Esophagus muscularis mucosa (tissue), 4 donors: ENCODE results near the gene CHRNG. TPM values are rescaled to one million over a fixed set of nuclear protein-coding genes. Genes with fewer than 3 reads are reported as not detected.

ENCODE experiments used
- DNase-seq: peaks from one replicate; pipeline ENCODE4 v3.0.0-alpha.2; 2017; ENCODE audit errors: extremely low spot score
- H3K27ac ChIP-seq, 4 donors: fragments of 200-600 bp; sonication (generic); replicated peaks in 1 of 4; 1 replicate in 3 of 4; 2 replicates in 1 of 4; pipeline ENCODE4 v1.5.1; 2016 to 2019; ENCODE audit warnings: mild to moderate bottlenecking in 1 of 4
- H3K27me3 ChIP-seq, 4 donors: fragments of 200-600 bp; sonication (generic); one replicate each; pipeline versions ENCODE4 v1.5.1 to v1.6.0; 2016 to 2019
- H3K36me3 ChIP-seq, 4 donors: fragments of 200-600 bp; sonication (generic); one replicate each; pipeline ENCODE4 v1.5.1; 2016 to 2019
- H3K4me1 ChIP-seq, 4 donors: fragments of 200-600 bp; sonication (generic); one replicate each; pipeline ENCODE4 v1.5.1; 2016 to 2019
- H3K4me3 ChIP-seq, 4 donors: fragments of 200-600 bp; sonication (generic); 1 replicate in 2 of 4; 2 replicates in 2 of 4; pipeline ENCODE4 v1.5.1; 2016 to 2019; ENCODE audit warnings: mild to moderate bottlenecking in 4 of 4, moderate library complexity in 1 of 4
- H3K9me3 ChIP-seq, 4 donors: fragments of 200-600 bp; sonication (generic); 1 replicate in 3 of 4; 2 replicates in 1 of 4; pipeline ENCODE4 v1.5.1; 2016 to 2019
- EP300 ChIP-seq: sonication (generic); formaldehyde crosslinking; IDR thresholded peaks from one replicate; pipeline ENCODE4 v1.6.1; 2017; ENCODE audit warnings: antibody characterized with exemption
- POLR2A ChIP-seq: fragments of 450-650 bp; IDR thresholded peaks from one replicate; pipeline ENCODE4 v1.6.1; 2017; ENCODE audit warnings: antibody characterized with exemption, moderate library complexity, mild to moderate bottlenecking, low read depth
- POLR2AphosphoS5 ChIP-seq, 2 donors: sonication (generic); formaldehyde crosslinking; IDR thresholded peaks; one replicate each; pipeline ENCODE4 v1.6.1; 2017; ENCODE audit warnings: antibody characterized with exemption in 2 of 2
- WGBS: methylation state at CpG from one replicate; pipeline ENCODE4 v1.1.5; 2018; 5-methylcytosine and 5-hydroxymethylcytosine counted together
- intact Hi-C: fragments of 100-400 bp; cut with DNase I; formaldehyde crosslinking; loops from one replicate; pipeline ENCODE4 v1.15.1; 2023
- total RNA-seq, 4 donors: library from RNA; depleted of rRNA; stranded (reverse); fragments of >200 nt; gene quantifications; one replicate each; pipeline versions ENCODE4 v1.1.0 to v1.2.1, GENCODE V29; 2016
- TF ChIP-seq, protein P1 (sequence below), 3 experiments: fragments of 200-600 bp in 2 of 3; fragments of 450-650 bp in 1 of 3; sonication (generic) in 2 of 3; IDR thresholded peaks; one replicate each; pipeline ENCODE4 v1.5.1; 2017 to 2019; ENCODE audit warnings: antibody characterized with exemption in 3 of 3, mild to moderate bottlenecking in 2 of 3, moderate library complexity in 1 of 3

CHRNG gene
- total RNA-seq, 4 donors from 2014 or later, result not detected

DNA sequence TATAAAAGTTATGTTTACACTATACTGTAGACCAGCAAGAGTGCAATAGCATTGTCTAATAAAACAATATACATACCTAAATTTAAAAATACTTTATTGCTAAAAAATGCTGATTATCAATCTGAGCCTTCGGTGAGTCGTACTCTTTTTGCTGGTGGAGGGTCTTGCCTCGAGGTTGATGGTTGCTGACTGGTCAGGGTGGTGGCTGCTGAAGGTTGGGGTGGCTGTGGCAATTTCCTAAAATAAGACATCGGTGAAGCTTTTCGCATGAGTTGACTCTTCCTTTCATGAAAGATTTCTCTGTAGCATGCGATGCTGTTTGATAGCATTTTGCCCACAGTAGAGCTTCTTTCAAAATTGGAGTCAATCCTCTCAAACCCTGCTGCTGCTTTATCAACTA, 8.5 kb downstream of the CHRNG start:
- intact Hi-C loops, result no loop called here
- WGBS, result 98% methylated on average over 6 of the region's 6 CpGs
- TF ChIP-seq POLR2AphosphoS5 (IDR thresholded peaks at IDR 0.05) (no peak), EP300 (no peak), POLR2A (no peak)
- TF ChIP-seq, protein P1, sequence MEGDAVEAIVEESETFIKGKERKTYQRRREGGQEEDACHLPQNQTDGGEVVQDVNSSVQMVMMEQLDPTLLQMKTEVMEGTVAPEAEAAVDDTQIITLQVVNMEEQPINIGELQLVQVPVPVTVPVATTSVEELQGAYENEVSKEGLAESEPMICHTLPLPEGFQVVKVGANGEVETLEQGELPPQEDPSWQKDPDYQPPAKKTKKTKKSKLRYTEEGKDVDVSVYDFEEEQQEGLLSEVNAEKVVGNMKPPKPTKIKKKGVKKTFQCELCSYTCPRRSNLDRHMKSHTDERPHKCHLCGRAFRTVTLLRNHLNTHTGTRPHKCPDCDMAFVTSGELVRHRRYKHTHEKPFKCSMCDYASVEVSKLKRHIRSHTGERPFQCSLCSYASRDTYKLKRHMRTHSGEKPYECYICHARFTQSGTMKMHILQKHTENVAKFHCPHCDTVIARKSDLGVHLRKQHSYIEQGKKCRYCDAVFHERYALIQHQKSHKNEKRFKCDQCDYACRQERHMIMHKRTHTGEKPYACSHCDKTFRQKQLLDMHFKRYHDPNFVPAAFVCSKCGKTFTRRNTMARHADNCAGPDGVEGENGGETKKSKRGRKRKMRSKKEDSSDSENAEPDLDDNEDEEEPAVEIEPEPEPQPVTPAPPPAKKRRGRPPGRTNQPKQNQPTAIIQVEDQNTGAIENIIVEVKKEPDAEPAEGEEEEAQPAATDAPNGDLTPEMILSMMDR (IDR thresholded peaks at IDR 0.05), result no peak
- H3K4me1 ChIP-seq, result peaks cover 11 to 29% (median 26%) of the 10 kb centered on the region in 4 donors
- peaks cover 0 to 13% (median 3%) of the 10 kb centered on the region in 4 donors for H3K36me3 ChIP-seq
- no peaks in the 10 kb centered on the region for H3K27me3 ChIP-seq
- DNase-seq, result no peak
- no peak overlapping the region for H3K27ac ChIP-seq
- H3K4me3 ChIP-seq, result no peak overlapping the region
- no peaks in the 10 kb centered on the region for H3K9me3 ChIP-seq

DNA sequence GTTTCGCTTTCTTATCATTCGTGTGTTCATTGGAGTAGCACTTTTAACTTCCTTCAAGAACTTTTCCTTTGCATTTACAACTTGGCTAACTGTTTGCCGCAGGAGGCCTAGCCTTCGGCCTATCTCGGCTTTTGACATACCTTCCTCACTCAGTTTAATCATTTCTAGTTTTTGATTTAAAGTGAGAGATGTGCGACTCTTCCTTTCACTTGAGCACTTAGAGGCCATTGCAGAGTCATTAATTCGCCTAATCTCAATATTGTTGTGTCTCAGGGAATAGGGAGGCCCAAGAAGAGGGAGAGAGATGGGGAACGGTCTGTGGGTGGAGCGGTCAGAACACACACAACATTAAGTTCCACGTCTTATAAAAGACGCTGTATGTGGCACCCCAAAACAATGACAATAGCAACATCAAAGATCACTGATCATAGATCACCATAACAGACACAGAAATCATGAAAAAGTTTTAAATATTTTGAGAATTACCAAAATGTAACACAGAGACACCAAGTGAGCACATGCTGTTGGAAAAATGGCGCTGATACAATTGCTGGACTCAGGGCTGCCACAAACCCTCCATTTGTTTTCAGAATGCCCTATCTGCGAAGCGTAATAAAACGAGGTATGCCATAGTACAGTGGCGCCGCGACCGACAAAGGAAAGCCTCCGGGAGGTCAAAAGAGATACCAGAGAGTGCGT, 10.3 kb downstream of the CHRNG start:
- intact Hi-C loops, result no loop called here
- Histone ChIP-seq H3K9me3 (no peaks in the 10 kb centered on the region), H3K4me3 (peak overlapping the region; percentile 85 to 97 (median 94)), H3K27me3 (no peaks in the 10 kb centered on the region), H3K27ac (peak overlapping the region; percentile 97 to 99 (median 98)), H3K36me3 (peaks cover 0 to 13% (median 3%) of the 10 kb centered on the region in 4 donors), H3K4me1 (peaks cover 16 to 46% (median 41%) of the 10 kb centered on the region in 4 donors)
- TF ChIP-seq, protein P1 (IDR thresholded peaks at IDR 0.05), result no peak
- no peak for TF ChIP-seq POLR2AphosphoS5 (IDR thresholded peaks at IDR 0.05)
- TF ChIP-seq EP300, result no peak
- no peak for TF ChIP-seq POLR2A
- WGBS, result 43% methylated on average over 21 of the region's 21 CpGs
- no peak for DNase-seq

DNA sequence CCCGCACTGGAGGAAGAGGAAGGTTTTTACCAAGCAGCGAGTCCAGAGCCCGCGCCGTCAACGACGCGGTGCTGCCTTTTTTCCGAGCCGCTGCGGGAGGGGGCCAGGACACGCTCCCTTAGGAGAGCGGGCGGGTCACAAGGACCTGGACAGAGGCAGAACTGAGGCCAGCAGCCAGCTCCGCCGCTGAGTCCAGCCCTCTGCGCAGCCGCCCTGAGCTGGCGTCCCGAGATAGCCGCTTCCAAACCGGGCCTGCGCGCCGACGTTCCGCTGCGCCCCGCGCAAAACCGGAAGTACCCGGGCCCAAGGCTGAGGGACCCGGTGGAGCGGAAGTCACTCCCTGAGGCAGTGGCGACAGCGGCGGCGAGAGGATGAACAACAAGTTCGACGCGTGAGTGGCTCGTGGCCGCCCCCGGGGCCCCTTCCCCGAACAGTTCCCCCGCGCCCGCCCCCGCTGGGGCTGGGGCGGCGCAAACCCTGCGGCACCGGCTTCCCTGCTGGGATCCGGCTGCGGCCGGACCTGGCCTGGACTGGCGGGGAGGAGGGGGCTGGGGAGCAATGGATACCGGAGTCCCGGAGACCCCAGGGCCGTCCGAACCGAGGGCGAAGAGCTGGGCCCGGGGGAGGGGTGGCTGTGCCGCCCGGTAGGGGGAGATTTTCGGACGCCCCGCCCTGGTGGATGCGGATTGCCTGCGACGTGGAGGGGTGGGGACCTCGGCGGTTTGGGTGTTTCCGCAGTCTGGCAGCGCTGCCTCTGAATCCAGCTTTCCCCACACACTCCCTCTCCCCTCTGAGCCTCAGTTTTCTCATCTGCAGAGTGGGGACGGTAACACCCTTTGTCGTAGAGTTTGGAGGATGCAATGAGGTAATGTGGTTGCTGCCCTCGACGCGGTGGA, 11.1 kb downstream of the CHRNG start, which contains the start of the genes EIF4E2 and TIGD1:
Gene EIF4E2, plus strand, starts transcription at position 336 of the 896 bp plus-strand sequence. Its CDS starts 36 bp downstream, at position 372.
Gene TIGD1, minus strand, starts transcription at position 204 of the 896 bp plus-strand sequence. CDS start 675 bp downstream, outside the sequence.
- peak within 1 kb of the TSS; percentile 85 to 97 (median 94) for H3K4me3 ChIP-seq
- no peaks in the 10 kb centered on the region for H3K27me3 ChIP-seq
- TF ChIP-seq POLR2A, result peak; percentile 18
- TF ChIP-seq POLR2AphosphoS5 (IDR thresholded peaks at IDR 0.05), result peak; percentile 90 to 96
- TF ChIP-seq, protein P1 (IDR thresholded peaks at IDR 0.05), result peak; percentile 18 to 39 (median 34)
- TF ChIP-seq EP300, result no peak
- peaks cover 16 to 52% (median 43%) of the 10 kb centered on the region in 4 donors for H3K4me1 ChIP-seq
- peaks cover 0 to 13% (median 3%) of the 10 kb centered on the region in 4 donors for H3K36me3 ChIP-seq
- H3K27ac ChIP-seq, result peak within 1 kb of the TSS; percentile 97 to 99 (median 98)
- DNase-seq, result peak; percentile 96
- H3K9me3 ChIP-seq, result no peaks in the 10 kb centered on the region
- 1% methylated on average over 14 of the region's 81 CpGs for WGBS
- intact Hi-C loops, result no loop called here

DNA sequence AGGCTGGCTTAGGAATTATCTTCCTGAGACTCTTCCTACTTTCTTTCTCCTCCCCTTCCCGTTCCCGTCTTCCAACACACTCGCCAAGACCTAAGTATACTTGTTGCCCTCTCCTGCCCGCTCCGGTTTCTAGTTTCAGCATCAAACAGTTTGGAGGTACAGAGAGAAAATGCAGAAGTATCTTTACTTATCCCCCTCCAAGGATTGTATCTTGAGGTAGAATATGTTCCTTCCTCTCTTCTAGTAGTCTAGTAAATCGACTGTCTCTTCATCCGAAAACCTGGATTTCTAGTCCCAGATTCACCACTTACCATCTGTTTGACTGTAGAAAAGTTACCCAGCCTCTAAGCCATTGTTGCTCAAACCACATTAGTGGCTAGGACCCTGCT, 11.8 kb downstream of the CHRNG start:
- no peak for DNase-seq
- H3K27me3 ChIP-seq, result no peaks in the 10 kb centered on the region
- peak overlapping the region; percentile 97 to 99 (median 98) for H3K27ac ChIP-seq
- TF ChIP-seq POLR2AphosphoS5 (IDR thresholded peaks at IDR 0.05) (no peak), POLR2A (no peak), EP300 (no peak)
- TF ChIP-seq, protein P1 (IDR thresholded peaks at IDR 0.05), result no peak
- 8% methylated on average over 7 of the region's 7 CpGs for WGBS
- H3K9me3 ChIP-seq, result no peaks in the 10 kb centered on the region
- H3K36me3 ChIP-seq, result peaks cover 0 to 15% (median 4%) of the 10 kb centered on the region in 4 donors
- H3K4me3 ChIP-seq, result peak overlapping the region; percentile 85 to 97 (median 94)
- peaks cover 16 to 52% (median 43%) of the 10 kb centered on the region in 4 donors for H3K4me1 ChIP-seq
- intact Hi-C loops, result no loop called here
